Measurements from ENCODE around the gene NEK5.

DNA sequence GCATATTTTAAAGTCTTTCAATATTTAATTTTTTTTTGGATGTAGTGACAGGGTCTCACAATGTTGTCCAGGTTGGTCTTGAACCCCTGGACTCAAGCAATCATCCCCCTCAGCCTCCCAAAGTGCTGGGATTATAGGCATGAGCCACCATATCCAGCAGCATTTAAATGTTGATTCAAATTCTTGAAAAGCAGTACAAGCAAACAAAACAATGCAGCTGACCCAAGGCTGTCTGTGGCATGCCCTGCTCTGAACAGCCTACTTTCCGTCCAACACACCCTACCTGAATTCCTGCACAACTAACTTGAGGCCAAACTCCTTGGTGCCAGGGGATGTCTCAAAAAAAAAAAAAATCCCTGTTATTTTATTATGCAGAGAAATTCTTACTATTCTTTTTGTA, 23.0 kb downstream of the NEK5 start:
- TF ChIP-seq CTCF (IDR thresholded peaks at IDR 0.05; ENCODE audit: borderline replicate concordance, extremely low read depth, low read length, poor library complexity, severe bottlenecking) (no peak), EZH2 (IDR thresholded peaks at IDR 0.05; ENCODE audit: borderline replicate concordance, low read depth, low read length, severe bottlenecking) (no peak)
